ENCODE data around the gene SLC44A1.

The SLC44A1 gene

GRCh38 chr9:105441616-105442160 is 197.2 kb downstream of the SLC44A1 start:
- Histone ChIP-seq H3K27me3 (ENCODE audit: control insufficient read depth, insufficient read depth, low read length) (no peaks in the 10 kb centered on the region), H3K4me3 (ENCODE audit: low read length) (no peak overlapping the region), H3K9ac (ENCODE audit: low read length) (no peak overlapping the region), H3K27ac (ENCODE audit: low read depth, low read length) (no peak overlapping the region), H3K4me1 (ENCODE audit: control insufficient read depth, insufficient read depth, low read length) (no peaks in the 10 kb centered on the region), H3K36me3 (ENCODE audit: control insufficient read depth, insufficient read depth, low read length) (no peaks in the 10 kb centered on the region)

GRCh38 chr9:105443121-105443520 is 198.7 kb downstream of the SLC44A1 start:
- Histone ChIP-seq H3K27ac (ENCODE audit: low read depth, low read length) (no peak overlapping the region), H3K4me3 (ENCODE audit: low read length) (no peak overlapping the region), H3K27me3 (ENCODE audit: control insufficient read depth, insufficient read depth, low read length) (no peaks in the 10 kb centered on the region)

GRCh38 chr9:105444130-105444529 is 199.7 kb downstream of the SLC44A1 start:
- Histone ChIP-seq H3K4me3 (ENCODE audit: low read length) (no peak overlapping the region), H3K4me1 (ENCODE audit: control insufficient read depth, insufficient read depth, low read length) (peaks cover 7% of the 10 kb centered on the region), H3K9ac (ENCODE audit: low read length) (no peak overlapping the region), H3K27ac (ENCODE audit: low read depth, low read length) (no peak overlapping the region), H3K27me3 (ENCODE audit: control insufficient read depth, insufficient read depth, low read length) (no peaks in the 10 kb centered on the region), H3K36me3 (ENCODE audit: control insufficient read depth, insufficient read depth, low read length) (no peaks in the 10 kb centered on the region)

More at GRCh38 chr9:105443121-105443520, 198.7 kb downstream of the SLC44A1 start:
- H3K9ac ChIP-seq (ENCODE audit: low read length): no peak overlapping the region
- H3K36me3 ChIP-seq (ENCODE audit: control insufficient read depth, insufficient read depth, low read length): no peaks in the 10 kb centered on the region
- H3K4me1 ChIP-seq (ENCODE audit: control insufficient read depth, insufficient read depth, low read length): peaks cover 2% of the 10 kb centered on the region

- Histone ChIP-seq H3K9ac (ENCODE audit: low read length) (no peak overlapping the region), H3K4me3 (ENCODE audit: low read length) (no peak overlapping the region), H3K36me3 (ENCODE audit: control insufficient read depth, insufficient read depth, low read length) (no peaks in the 10 kb centered on the region), H3K4me1 (ENCODE audit: control insufficient read depth, insufficient read depth, low read length) (peaks cover 9% of the 10 kb centered on the region), H3K27ac (ENCODE audit: low read depth, low read length) (no peak overlapping the region), H3K27me3 (ENCODE audit: control insufficient read depth, insufficient read depth, low read length) (no peaks in the 10 kb centered on the region)
Observed at GRCh38 chr9:105445203-105445881, 200.9 kb downstream of the SLC44A1 start.

- no peaks in the 10 kb centered on the region for H3K27me3 ChIP-seq (ENCODE audit: control insufficient read depth, insufficient read depth, low read length)
- H3K36me3 ChIP-seq (ENCODE audit: control insufficient read depth, insufficient read depth, low read length): no peaks in the 10 kb centered on the region
- peaks cover 9% of the 10 kb centered on the region for H3K4me1 ChIP-seq (ENCODE audit: control insufficient read depth, insufficient read depth, low read length)
- peak overlapping the region; percentile 65 for H3K4me3 ChIP-seq (ENCODE audit: low read length)
- H3K27ac ChIP-seq (ENCODE audit: low read depth, low read length): peak overlapping the region; percentile 63
- peak overlapping the region; percentile 10 for H3K9ac ChIP-seq (ENCODE audit: low read length)
Observed at GRCh38 chr9:105447386-105447813, 202.9 kb downstream of the SLC44A1 start.

GRCh38 chr9:105447814-105448812 is 203.7 kb downstream of the SLC44A1 start, which contains the start of gene FSD1L:
Gene FSD1L (plus strand): TSS chr9:105448034. CDS start chr9:105448221, 187 bp downstream.
- no peaks in the 10 kb centered on the region for H3K36me3 ChIP-seq (ENCODE audit: control insufficient read depth, insufficient read depth, low read length)
- H3K27me3 ChIP-seq (ENCODE audit: control insufficient read depth, insufficient read depth, low read length): no peaks in the 10 kb centered on the region
- H3K9ac ChIP-seq (ENCODE audit: low read length): peak within 1 kb of the TSS; percentile 32
- H3K4me1 ChIP-seq (ENCODE audit: control insufficient read depth, insufficient read depth, low read length): peaks cover 9% of the 10 kb centered on the region
- H3K4me3 ChIP-seq (ENCODE audit: low read length): peak within 1 kb of the TSS; percentile 65
- H3K27ac ChIP-seq (ENCODE audit: low read depth, low read length): peak within 1 kb of the TSS; percentile 63

GRCh38 chr9:105449081-105449480 is 204.6 kb downstream of the SLC44A1 start:
- peak overlapping the region; percentile 65 for H3K4me3 ChIP-seq (ENCODE audit: low read length)

GRCh38 chr9:105452185-105452584 is 207.7 kb downstream of the SLC44A1 start:
- no peak overlapping the region for H3K27ac ChIP-seq (ENCODE audit: low read depth, low read length)
- H3K9ac ChIP-seq (ENCODE audit: low read length): no peak overlapping the region
- H3K4me1 ChIP-seq (ENCODE audit: control insufficient read depth, insufficient read depth, low read length): peaks cover 9% of the 10 kb centered on the region
- no peak overlapping the region for H3K4me3 ChIP-seq (ENCODE audit: low read length)
- no peaks in the 10 kb centered on the region for H3K36me3 ChIP-seq (ENCODE audit: control insufficient read depth, insufficient read depth, low read length)
- H3K27me3 ChIP-seq (ENCODE audit: control insufficient read depth, insufficient read depth, low read length): no peaks in the 10 kb centered on the region

More at GRCh38 chr9:105449081-105449480, 204.6 kb downstream of the SLC44A1 start:
- Histone ChIP-seq H3K4me1 (ENCODE audit: control insufficient read depth, insufficient read depth, low read length) (peaks cover 9% of the 10 kb centered on the region), H3K9ac (ENCODE audit: low read length) (no peak overlapping the region), H3K27ac (ENCODE audit: low read depth, low read length) (no peak overlapping the region), H3K36me3 (ENCODE audit: control insufficient read depth, insufficient read depth, low read length) (no peaks in the 10 kb centered on the region), H3K27me3 (ENCODE audit: control insufficient read depth, insufficient read depth, low read length) (no peaks in the 10 kb centered on the region)

GRCh38 chr9:105455836-105456475 is 211.5 kb downstream of the SLC44A1 start:
- Histone ChIP-seq H3K27me3 (ENCODE audit: control insufficient read depth, insufficient read depth, low read length) (no peaks in the 10 kb centered on the region), H3K27ac (ENCODE audit: low read depth, low read length) (no peak overlapping the region), H3K4me3 (ENCODE audit: low read length) (no peak overlapping the region), H3K4me1 (ENCODE audit: control insufficient read depth, insufficient read depth, low read length) (no peaks in the 10 kb centered on the region), H3K9ac (ENCODE audit: low read length) (no peak overlapping the region), H3K36me3 (ENCODE audit: control insufficient read depth, insufficient read depth, low read length) (no peaks in the 10 kb centered on the region)

- no peak overlapping the region for H3K9ac ChIP-seq (ENCODE audit: low read length)
- H3K4me3 ChIP-seq (ENCODE audit: low read length): no peak overlapping the region
Observed at GRCh38 chr9:105457560-105458294, 213.3 kb downstream of the SLC44A1 start.

GRCh38 chr9:105458404-105458803 is 214.0 kb downstream of the SLC44A1 start:
- no peak overlapping the region for H3K27ac ChIP-seq (ENCODE audit: low read depth, low read length)
- no peaks in the 10 kb centered on the region for H3K27me3 ChIP-seq (ENCODE audit: control insufficient read depth, insufficient read depth, low read length)
- no peaks in the 10 kb centered on the region for H3K4me1 ChIP-seq (ENCODE audit: control insufficient read depth, insufficient read depth, low read length)
- H3K36me3 ChIP-seq (ENCODE audit: control insufficient read depth, insufficient read depth, low read length): no peaks in the 10 kb centered on the region
- no peak overlapping the region for H3K9ac ChIP-seq (ENCODE audit: low read length)
- no peak overlapping the region for H3K4me3 ChIP-seq (ENCODE audit: low read length)

More at GRCh38 chr9:105457560-105458294, 213.3 kb downstream of the SLC44A1 start:
- Histone ChIP-seq H3K27me3 (ENCODE audit: control insufficient read depth, insufficient read depth, low read length) (no peaks in the 10 kb centered on the region), H3K27ac (ENCODE audit: low read depth, low read length) (no peak overlapping the region), H3K36me3 (ENCODE audit: control insufficient read depth, insufficient read depth, low read length) (no peaks in the 10 kb centered on the region), H3K4me1 (ENCODE audit: control insufficient read depth, insufficient read depth, low read length) (no peaks in the 10 kb centered on the region)

Measured in rectal smooth muscle tissue (tissue), 1 donor.